Uterus (tissue), 2 donors: ENCODE data around the gene AUTS2.

Source experiments
- CTCF ChIP-seq, 4 experiments: fragments of 200-600 bp in 2 of 4; fragments of 450-650 bp in 2 of 4; sonication (generic) in 2 of 4; IDR thresholded peaks; one replicate each; pipeline ENCODE4 v1.5.1; 2016 to 2019; ENCODE audit warnings: antibody characterized with exemption in 4 of 4, mild to moderate bottlenecking in 2 of 4, moderate library complexity in 1 of 4
- POLR2A ChIP-seq, 2 donors: fragments of 450-650 bp; IDR thresholded peaks; one replicate each; pipeline ENCODE4 v1.6.1; 2016; ENCODE audit warnings: antibody characterized with exemption in 2 of 2, mild to moderate bottlenecking in 1 of 2, moderate library complexity in 1 of 2

GRCh38 chr7:70786076-70786475 lies 1187.8 kb downstream of the AUTS2 start:
- TF ChIP-seq CTCF (IDR thresholded peaks at IDR 0.05) (no peak), POLR2A (IDR thresholded peaks at IDR 0.05) (no peak)
